ENCODE data around the gene SLC1A3.

GRCh38 chr5:36647046-36647445 lies 40.6 kb downstream of the SLC1A3 start:
- TF ChIP-seq CTCF (IDR thresholded peaks at IDR 0.05) (no peak), POLR2A (IDR thresholded peaks at IDR 0.05; ENCODE audit: low read depth) (no peak), POLR2AphosphoS5 (IDR thresholded peaks at IDR 0.05) (no peak)
